HEK293 (cell line): Measurements from ENCODE around the gene ACTN3.
"Not testable (repeated sequence)": the region's sequence is repeated elsewhere in the genome, so short reads cannot be mapped to it uniquely, and the experiment has no call there.

ENCODE experiments used
- CTCF ChIA-PET: fragments of 350-600 bp; formaldehyde crosslinking; extraction: SDS; loops from one replicate; lab custom pipeline; 2021; ENCODE audit warnings: antibody characterized with exemption; lab: Yijun Ruan, JAX
- POLR2A ChIA-PET: fragments of 300-600 bp; formaldehyde crosslinking; extraction: SDS; loops from one replicate; lab custom pipeline; 2020; ENCODE audit warnings: antibody characterized with exemption, inconsistent platforms; lab: Yijun Ruan, JAX
- H3K27ac ChIP-seq: fragments of 200-500 bp; sonication (Bioruptor generic); 2 replicates; pipeline ENCODE4 v1.5.1; 2014; ENCODE audit warnings: low read depth, low read length, control low read depth, inconsistent platforms; ENCODE audit errors: extremely low read depth
- H3K36me3 ChIP-seq, 2 experiments: fragments of 200-500 bp in 1 of 2; sonication (Bioruptor generic) in 1 of 2; 1 replicate in 1 of 2; 2 replicates in 1 of 2; pipeline ENCODE4 v1.5.1; 2014 to 2017; ENCODE audit warnings: inconsistent platforms in 2 of 2, low read length in 2 of 2; ENCODE audit not compliant: control insufficient read depth in 2 of 2, insufficient read depth in 1 of 2
- H3K4me1 ChIP-seq: fragments of 200-500 bp; sonication (Bioruptor generic); 2 replicates; pipeline ENCODE4 v1.5.1; 2014; ENCODE audit warnings: mild to moderate bottlenecking, low read length, inconsistent platforms; ENCODE audit not compliant: control insufficient read depth, insufficient read depth
- H3K4me3 ChIP-seq: 2 replicates; pipeline ENCODE4 v1.5.1; 2011; ENCODE audit warnings: low read depth, mild to moderate bottlenecking, control low read depth, low read length, moderate library complexity
- H3K9me3 ChIP-seq: fragments of 200-500 bp; sonication (Bioruptor generic); 2 replicates; pipeline ENCODE4 v1.5.1; 2014; ENCODE audit warnings: low read depth, low read length, inconsistent platforms; ENCODE audit not compliant: control insufficient read depth, insufficient read depth
- KLF9 ChIP-seq: fragments of 450-650 bp; formaldehyde crosslinking; IDR thresholded peaks from 2 replicates; pipeline ENCODE4 v1.5.1; 2016; ENCODE audit warnings: missing biosample characterization, missing genetic modification characterization, low read depth
- ZFP37 ChIP-seq: fragments of 450-650 bp; formaldehyde crosslinking; IDR thresholded peaks from 2 replicates; pipeline ENCODE4 v1.5.1; 2016; ENCODE audit warnings: missing biosample characterization, missing genetic modification characterization
- ZNF140 ChIP-seq: fragments of 450-650 bp; formaldehyde crosslinking; IDR thresholded peaks from 2 replicates; pipeline ENCODE4 v1.5.1; 2016; ENCODE audit warnings: missing biosample characterization, missing genetic modification characterization
- ZNF157 ChIP-seq: fragments of 450-650 bp; formaldehyde crosslinking; IDR thresholded peaks from 2 replicates; pipeline ENCODE4 v1.5.1; 2016; ENCODE audit warnings: missing biosample characterization, missing genetic modification characterization
- ZNF174 ChIP-seq: fragments of 450-650 bp; formaldehyde crosslinking; IDR thresholded peaks from 2 replicates; pipeline ENCODE4 v1.5.0; 2017; ENCODE audit warnings: missing biosample characterization, mild to moderate bottlenecking, missing genetic modification characterization
- ZNF202 ChIP-seq: fragments of 450-650 bp; formaldehyde crosslinking; IDR thresholded peaks from 2 replicates; pipeline ENCODE4 v1.5.1; 2016; ENCODE audit warnings: missing biosample characterization, missing genetic modification characterization, borderline replicate concordance
- ZNF324 ChIP-seq: fragments of 450-650 bp; formaldehyde crosslinking; IDR thresholded peaks from 2 replicates; pipeline ENCODE4 v1.5.1; 2016; ENCODE audit warnings: missing biosample characterization, missing genetic modification characterization
- ZNF530 ChIP-seq: fragments of 450-650 bp; formaldehyde crosslinking; IDR thresholded peaks from 2 replicates; pipeline ENCODE4 v1.5.1; 2016; ENCODE audit warnings: low read depth, missing biosample characterization, missing genetic modification characterization
- ZNF549 ChIP-seq: fragments of 450-650 bp; IDR thresholded peaks from 2 replicates; pipeline ENCODE4 v1.5.1; 2018; ENCODE audit warnings: missing biosample characterization, missing genetic modification characterization, mild to moderate bottlenecking, inconsistent platforms, moderate library complexity
- ZNF560 ChIP-seq: fragments of 450-650 bp; formaldehyde crosslinking; IDR thresholded peaks from 2 replicates; pipeline ENCODE4 v1.5.1; 2017; ENCODE audit warnings: missing biosample characterization, missing genetic modification characterization, borderline replicate concordance
- ZNF600 ChIP-seq: fragments of 450-650 bp; formaldehyde crosslinking; IDR thresholded peaks from 2 replicates; pipeline ENCODE4 v1.5.1; 2016; ENCODE audit warnings: missing biosample characterization, missing genetic modification characterization
- ZNF658 ChIP-seq: fragments of 450-650 bp; formaldehyde crosslinking; IDR thresholded peaks from 2 replicates; pipeline ENCODE4; 2016; ENCODE audit warnings: missing biosample characterization, missing genetic modification characterization
- ZNF677 ChIP-seq: fragments of 450-650 bp; IDR thresholded peaks from 2 replicates; pipeline ENCODE4 v1.5.0; 2018; ENCODE audit warnings: missing biosample characterization, mild to moderate bottlenecking, missing genetic modification characterization, moderate library complexity
- ZNF791 ChIP-seq: fragments of 450-650 bp; formaldehyde crosslinking; IDR thresholded peaks from 2 replicates; pipeline ENCODE4 v1.5.1; 2016; ENCODE audit warnings: missing biosample characterization, missing genetic modification characterization
- ZNF837 ChIP-seq: fragments of 450-650 bp; formaldehyde crosslinking; IDR thresholded peaks from 2 replicates; pipeline ENCODE4 v1.5.1; 2016; ENCODE audit warnings: missing biosample characterization, missing genetic modification characterization
- ZSCAN30 ChIP-seq: fragments of 450-650 bp; IDR thresholded peaks from 2 replicates; pipeline ENCODE4 v1.5.1; 2018; ENCODE audit warnings: missing biosample characterization, mild to moderate bottlenecking, missing genetic modification characterization, moderate library complexity
- TF ChIP-seq, protein P1 (sequence below): fragments of 450-650 bp; formaldehyde crosslinking; IDR thresholded peaks from 2 replicates; pipeline ENCODE4 v1.5.1; 2016; ENCODE audit warnings: missing biosample characterization, missing genetic modification characterization
- TF ChIP-seq, protein P2 (sequence below): fragments of 450-650 bp; formaldehyde crosslinking; IDR thresholded peaks from 2 replicates; pipeline ENCODE4 v1.5.1; 2016; ENCODE audit warnings: missing biosample characterization, missing genetic modification characterization
- TF ChIP-seq, protein P3 (sequence below): fragments of 450-650 bp; formaldehyde crosslinking; IDR thresholded peaks from 2 replicates; pipeline ENCODE4 v1.5.1; 2016; ENCODE audit warnings: missing biosample characterization, missing genetic modification characterization, low read depth
- TF ChIP-seq, protein P4 (sequence below): fragments of 450-650 bp; formaldehyde crosslinking; IDR thresholded peaks from 2 replicates; pipeline ENCODE4 v1.5.1; 2016; ENCODE audit warnings: missing biosample characterization, missing genetic modification characterization

The ACTN3 gene

DNA sequence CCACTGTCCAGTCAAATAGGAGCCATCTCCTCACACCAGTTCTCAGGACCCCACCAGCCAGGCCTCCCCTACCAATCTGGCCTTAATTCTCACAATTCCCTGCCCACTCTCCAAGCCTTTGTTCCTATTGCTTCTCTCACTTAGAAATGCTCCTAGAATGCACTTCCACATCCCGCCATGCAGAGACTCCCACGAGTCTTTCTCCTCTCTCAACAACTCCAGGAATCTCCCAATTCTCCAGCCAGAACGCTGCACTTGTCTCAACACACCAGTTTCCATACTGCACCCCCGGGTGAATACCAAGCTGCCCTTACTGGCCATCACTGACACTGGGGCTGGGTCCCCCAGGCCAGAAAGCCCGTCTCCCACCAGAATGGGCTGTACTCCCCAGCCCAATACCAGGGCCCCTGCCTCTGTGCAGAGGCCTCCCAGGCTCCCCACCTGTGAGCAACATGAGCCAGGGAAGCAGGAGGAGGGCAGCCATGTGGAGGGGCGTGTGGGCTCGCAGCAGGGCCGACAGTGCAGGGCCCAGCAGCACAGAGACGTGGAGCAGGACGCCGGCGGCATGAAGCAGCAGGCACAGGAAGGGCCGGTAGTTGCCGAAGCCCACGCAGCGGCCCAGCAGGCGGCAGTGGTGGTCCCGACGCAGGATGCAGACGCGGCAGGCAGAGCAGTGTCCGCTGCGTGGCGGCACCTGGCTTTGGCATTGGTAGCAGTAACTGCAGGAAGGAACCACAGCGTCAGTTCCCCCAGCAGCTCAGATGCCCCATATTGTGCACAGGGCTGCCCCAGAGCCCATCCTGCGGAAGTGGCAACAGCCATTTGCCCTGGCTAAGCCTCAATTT, 3.2 kb upstream of the ACTN3 start:
- CTCF ChIA-PET = no interaction called here
- H3K9me3 ChIP-seq = no peaks in the 10 kb centered on the region
- TF ChIP-seq ZNF600 (0 out of 2 replicates have a peak, but pooled peaks have one; percentile 27), ZNF157 (tag by site-specific recombination) (no peak)
- H3K4me1 ChIP-seq = no peaks in the 10 kb centered on the region
- peaks cover 0 to 46% of the 10 kb centered on the region in 2 experiments; a peak in 2 of 3 replicates for H3K36me3 ChIP-seq
- no peak overlapping the region for H3K4me3 ChIP-seq
- POLR2A ChIA-PET = interaction anchor here (0.9 kb wide), 2 partner anchors 73 to 135 kb away, joined by 3 read pairs; no protein-coding TSS in a partner anchor
- no peak overlapping the region for H3K27ac ChIP-seq

DNA sequence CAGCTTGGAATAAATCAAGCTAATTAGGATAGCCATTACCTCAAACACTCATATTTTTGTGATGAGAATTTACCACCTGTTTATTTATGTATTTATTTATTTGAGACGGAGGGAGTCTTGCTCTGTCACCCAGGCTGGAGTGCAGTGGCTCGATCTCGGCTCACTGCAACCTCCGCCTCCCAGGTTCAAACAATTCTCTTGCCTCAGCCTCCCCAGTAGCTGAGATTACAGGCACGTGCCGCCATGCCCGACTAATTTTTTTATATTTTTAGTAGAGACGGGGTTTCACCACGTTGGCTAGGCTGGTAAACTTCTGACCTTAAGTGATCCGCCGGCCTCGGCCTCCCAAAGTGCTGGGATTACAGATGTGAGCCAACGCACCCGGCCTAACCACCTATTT, 1.8 kb upstream of the ACTN3 start:
- not testable (repeated sequence) for H3K27ac ChIP-seq, H3K9me3 ChIP-seq, H3K4me1 ChIP-seq
- peaks cover 0 to 31% of the 10 kb centered on the region in 2 experiments; a peak in 2 of 3 replicates for H3K36me3 ChIP-seq
- peak overlapping the region; percentile 73 for H3K4me3 ChIP-seq
- ChIA-PET POLR2A (interaction anchor here (1.1 to 2.1 kb wide), 4 partner anchors 18 to 133 kb away, joined by 3 to 15 read pairs (median 10); partner anchors contain the start of genes RBM4 and RBM4B), CTCF (interaction anchor here (0.8 to 2.8 kb wide), 2 partner anchors 106 to 133 kb away, joined by 3 to 10 read pairs; partner anchors contain the start of genes MRPL11 and RBM4B)

DNA sequence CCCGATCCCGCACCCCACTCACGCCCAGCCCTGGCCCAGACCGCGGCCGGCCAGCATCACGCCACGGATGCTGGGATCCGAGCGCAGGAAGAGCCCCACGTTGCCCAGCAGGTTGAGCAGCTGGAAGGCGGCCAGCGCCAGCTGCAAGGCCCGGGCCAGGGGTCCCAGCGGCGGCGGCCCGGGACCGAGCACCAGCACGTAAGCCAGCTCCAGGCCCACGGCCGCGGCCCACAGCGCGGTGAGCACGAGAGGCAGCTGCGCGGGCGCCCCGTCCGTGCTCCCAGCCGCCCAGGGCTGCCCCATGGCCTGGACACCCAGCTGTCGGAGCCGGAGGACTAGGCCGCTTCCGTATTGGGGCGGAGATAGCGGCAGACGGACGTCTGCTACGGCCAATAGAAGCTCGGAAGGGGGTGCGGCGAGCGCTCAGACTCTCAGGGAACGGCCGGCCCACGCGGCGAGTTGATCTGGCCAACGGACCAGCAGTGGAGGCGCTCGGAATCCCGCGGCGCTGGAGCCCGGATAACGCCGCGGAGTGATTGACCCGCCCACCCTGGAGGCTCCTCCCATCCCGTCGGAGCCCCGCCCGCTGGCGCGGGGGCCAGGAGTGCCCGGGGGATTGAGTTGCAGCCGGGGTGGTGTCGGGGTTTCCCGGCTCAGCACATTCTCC, 869 bp upstream of the ACTN3 start, which contains the start of gene ZDHHC24:
TSS of gene ZDHHC24 (minus strand) at position 348 of the 667 bp plus-strand sequence. CDS start at position 303, 45 bp downstream.
- POLR2A ChIA-PET = interaction anchor here (0.7 to 2.1 kb wide), 19 partner anchors 9 to 310 kb away, joined by 3 to 15 read pairs (median 5); partner anchors contain the start of genes BBS1, CTSF, DPP3 and PELI3
- no peak for TF ChIP-seq ZNF174 (tag by site-specific recombination)
- TF ChIP-seq ZNF530 (tag by site-specific recombination) = no peak
- TF ChIP-seq ZNF658 (tag by site-specific recombination) = no peak
- TF ChIP-seq ZFP37 (tag by site-specific recombination) = no peak
- TF ChIP-seq ZSCAN30 (tag by site-specific recombination) = peak; percentile 24; the same call in 1 of the 2 replicates
- no peak for TF ChIP-seq KLF9 (tag by site-specific recombination)
- no peak for TF ChIP-seq ZNF324 (tag by site-specific recombination)
- no peak for TF ChIP-seq ZNF560 (tag by site-specific recombination)
- TF ChIP-seq, protein P1, sequence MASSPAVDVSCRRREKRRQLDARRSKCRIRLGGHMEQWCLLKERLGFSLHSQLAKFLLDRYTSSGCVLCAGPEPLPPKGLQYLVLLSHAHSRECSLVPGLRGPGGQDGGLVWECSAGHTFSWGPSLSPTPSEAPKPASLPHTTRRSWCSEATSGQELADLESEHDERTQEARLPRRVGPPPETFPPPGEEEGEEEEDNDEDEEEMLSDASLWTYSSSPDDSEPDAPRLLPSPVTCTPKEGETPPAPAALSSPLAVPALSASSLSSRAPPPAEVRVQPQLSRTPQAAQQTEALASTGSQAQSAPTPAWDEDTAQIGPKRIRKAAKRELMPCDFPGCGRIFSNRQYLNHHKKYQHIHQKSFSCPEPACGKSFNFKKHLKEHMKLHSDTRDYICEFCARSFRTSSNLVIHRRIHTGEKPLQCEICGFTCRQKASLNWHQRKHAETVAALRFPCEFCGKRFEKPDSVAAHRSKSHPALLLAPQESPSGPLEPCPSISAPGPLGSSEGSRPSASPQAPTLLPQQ = no peak; the same call in 1 of the 2 replicates
- no peak for TF ChIP-seq ZNF837
- TF ChIP-seq ZNF677 (tag by site-specific recombination) = no peak
- TF ChIP-seq, protein P2, sequence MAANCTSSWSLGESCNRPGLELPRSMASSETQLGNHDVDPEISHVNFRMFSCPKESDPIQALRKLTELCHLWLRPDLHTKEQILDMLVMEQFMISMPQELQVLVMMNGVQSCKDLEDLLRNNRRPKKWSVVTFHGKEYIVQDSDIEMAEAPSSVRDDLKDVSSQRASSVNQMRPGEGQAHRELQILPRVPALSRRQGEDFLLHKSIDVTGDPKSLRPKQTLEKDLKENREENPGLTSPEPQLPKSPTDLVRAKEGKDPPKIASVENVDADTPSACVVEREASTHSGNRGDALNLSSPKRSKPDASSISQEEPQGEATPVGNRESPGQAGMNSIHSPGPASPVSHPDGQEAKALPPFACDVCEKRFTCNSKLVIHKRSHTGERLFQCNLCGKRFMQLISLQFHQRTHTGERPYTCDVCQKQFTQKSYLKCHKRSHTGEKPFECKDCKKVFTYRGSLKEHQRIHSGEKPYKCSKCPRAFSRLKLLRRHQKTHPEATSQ (tag by site-specific recombination) = no peak
- TF ChIP-seq, protein P3, sequence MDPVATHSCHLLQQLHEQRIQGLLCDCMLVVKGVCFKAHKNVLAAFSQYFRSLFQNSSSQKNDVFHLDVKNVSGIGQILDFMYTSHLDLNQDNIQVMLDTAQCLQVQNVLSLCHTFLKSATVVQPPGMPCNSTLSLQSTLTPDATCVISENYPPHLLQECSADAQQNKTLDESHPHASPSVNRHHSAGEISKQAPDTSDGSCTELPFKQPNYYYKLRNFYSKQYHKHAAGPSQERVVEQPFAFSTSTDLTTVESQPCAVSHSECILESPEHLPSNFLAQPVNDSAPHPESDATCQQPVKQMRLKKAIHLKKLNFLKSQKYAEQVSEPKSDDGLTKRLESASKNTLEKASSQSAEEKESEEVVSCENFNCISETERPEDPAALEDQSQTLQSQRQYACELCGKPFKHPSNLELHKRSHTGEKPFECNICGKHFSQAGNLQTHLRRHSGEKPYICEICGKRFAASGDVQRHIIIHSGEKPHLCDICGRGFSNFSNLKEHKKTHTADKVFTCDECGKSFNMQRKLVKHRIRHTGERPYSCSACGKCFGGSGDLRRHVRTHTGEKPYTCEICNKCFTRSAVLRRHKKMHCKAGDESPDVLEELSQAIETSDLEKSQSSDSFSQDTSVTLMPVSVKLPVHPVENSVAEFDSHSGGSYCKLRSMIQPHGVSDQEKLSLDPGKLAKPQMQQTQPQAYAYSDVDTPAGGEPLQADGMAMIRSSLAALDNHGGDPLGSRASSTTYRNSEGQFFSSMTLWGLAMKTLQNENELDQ (tag by site-specific recombination) = no peak
- TF ChIP-seq ZNF157 (tag by site-specific recombination) = no peak
- no peak for TF ChIP-seq ZNF549 (tag by site-specific recombination)
- TF ChIP-seq, protein P4, sequence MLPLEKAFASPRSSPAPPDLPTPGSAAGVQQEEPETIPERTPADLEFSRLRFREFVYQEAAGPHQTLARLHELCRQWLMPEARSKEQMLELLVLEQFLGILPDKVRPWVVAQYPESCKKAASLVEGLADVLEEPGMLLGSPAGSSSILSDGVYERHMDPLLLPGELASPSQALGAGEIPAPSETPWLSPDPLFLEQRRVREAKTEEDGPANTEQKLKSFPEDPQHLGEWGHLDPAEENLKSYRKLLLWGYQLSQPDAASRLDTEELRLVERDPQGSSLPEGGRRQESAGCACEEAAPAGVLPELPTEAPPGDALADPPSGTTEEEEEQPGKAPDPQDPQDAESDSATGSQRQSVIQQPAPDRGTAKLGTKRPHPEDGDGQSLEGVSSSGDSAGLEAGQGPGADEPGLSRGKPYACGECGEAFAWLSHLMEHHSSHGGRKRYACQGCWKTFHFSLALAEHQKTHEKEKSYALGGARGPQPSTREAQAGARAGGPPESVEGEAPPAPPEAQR (tag by site-specific recombination) = no peak
- TF ChIP-seq ZNF140 (tag by site-specific recombination) = no peak
- no peak for TF ChIP-seq ZNF202 (tag by site-specific recombination)
- TF ChIP-seq ZNF791 = no peak

More for the DNA sequence above, 869 bp upstream of the ACTN3 start, which contains the start of gene ZDHHC24:
- Histone ChIP-seq H3K36me3 (peaks cover 0 to 28% of the 10 kb centered on the region in 2 experiments; a peak in 1 of 3 replicates), H3K4me1 (no peaks in the 10 kb centered on the region), H3K4me3 (peak within 1 kb of the TSS; percentile 73), H3K27ac (peak within 1 kb of the TSS; percentile 65; the same call in 1 of the 2 replicates), H3K9me3 (no peaks in the 10 kb centered on the region)
- CTCF ChIA-PET = interaction anchor here (0.7 to 2.8 kb wide), 6 partner anchors 17 to 138 kb away, joined by 3 to 10 read pairs (median 4); partner anchors contain the start of genes CCDC87, CCS, MRPL11 and RBM4B
